ENCODE results near the gene MYH13.

MYH13 gene

DNA sequence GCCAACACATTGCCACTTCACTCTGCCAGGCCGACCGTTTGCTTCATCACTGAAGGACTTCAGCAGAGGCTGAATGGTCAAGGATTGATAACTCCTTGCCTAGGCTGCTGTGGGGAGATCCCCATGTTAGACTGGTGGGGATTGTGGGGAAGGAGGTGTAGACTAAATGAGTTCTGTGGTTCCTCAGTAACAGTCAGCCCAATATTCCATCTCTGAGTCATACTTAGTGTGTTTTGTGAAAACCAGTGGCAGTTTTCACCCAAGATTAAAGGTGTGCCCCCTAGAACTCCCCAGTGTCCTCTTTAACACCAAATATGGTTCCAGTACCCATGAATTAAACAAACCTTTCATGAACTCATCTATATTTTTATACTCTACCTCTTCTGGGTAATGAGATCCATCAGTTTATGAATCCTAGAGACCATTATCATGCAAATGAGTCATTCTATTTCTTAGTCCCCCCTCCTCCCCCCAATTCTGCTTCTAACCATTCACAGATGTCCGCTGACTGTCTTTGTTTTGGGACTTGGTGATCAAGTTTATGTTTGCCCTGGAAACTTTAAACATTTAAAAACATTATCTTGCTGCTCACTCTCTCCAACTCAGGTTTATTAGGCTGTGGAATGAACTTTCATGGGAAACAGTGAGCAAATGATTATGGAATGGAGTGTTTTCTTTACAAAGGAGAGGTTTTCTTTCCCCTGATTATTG lies 107.6 kb downstream of the MYH13 start:
- H3K27ac ChIP-seq = no peak overlapping the region
- no peaks in the 10 kb centered on the region for H3K36me3 ChIP-seq
- H3K27me3 ChIP-seq (ENCODE audit: insufficient read depth, low read depth, severe bottlenecking) = no peaks in the 10 kb centered on the region
- no peak overlapping the region for H3K4me3 ChIP-seq (ENCODE audit: low read depth, low read length)
- TF ChIP-seq CTCF (IDR thresholded peaks at IDR 0.05; ENCODE audit: low read depth, low read length) = no peak
- no peaks in the 10 kb centered on the region for H3K9me3 ChIP-seq (ENCODE audit: severe bottlenecking)
- DNase-seq = no peak

DNA sequence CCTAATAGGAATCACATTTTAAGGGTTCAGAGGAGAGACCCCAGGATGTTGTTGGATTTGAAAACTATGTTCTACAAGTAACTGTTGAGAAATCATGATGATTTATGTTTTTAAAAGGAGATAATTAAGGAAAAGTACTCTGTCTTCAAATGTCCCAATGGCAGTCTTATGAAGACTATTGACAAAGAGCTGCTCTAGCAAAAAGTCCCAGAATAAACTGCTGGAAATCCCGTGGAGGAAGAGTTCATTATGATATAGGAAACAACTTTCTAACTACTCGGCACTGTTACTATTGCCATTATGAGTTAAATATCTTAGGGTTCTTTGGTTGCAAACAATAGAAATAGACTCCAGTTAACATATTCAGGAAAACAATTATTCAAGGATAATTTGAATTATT lies 108.8 kb downstream of the MYH13 start:
- H3K4me3 ChIP-seq (ENCODE audit: low read depth, low read length) = no peak overlapping the region
- no peak for TF ChIP-seq CTCF (IDR thresholded peaks at IDR 0.05; ENCODE audit: low read depth, low read length)
- DNase-seq = no peak
- H3K27me3 ChIP-seq (ENCODE audit: insufficient read depth, low read depth, severe bottlenecking) = no peaks in the 10 kb centered on the region
- no peak overlapping the region for H3K27ac ChIP-seq
- no peaks in the 10 kb centered on the region for H3K9me3 ChIP-seq (ENCODE audit: severe bottlenecking)
- H3K36me3 ChIP-seq = no peaks in the 10 kb centered on the region

DNA sequence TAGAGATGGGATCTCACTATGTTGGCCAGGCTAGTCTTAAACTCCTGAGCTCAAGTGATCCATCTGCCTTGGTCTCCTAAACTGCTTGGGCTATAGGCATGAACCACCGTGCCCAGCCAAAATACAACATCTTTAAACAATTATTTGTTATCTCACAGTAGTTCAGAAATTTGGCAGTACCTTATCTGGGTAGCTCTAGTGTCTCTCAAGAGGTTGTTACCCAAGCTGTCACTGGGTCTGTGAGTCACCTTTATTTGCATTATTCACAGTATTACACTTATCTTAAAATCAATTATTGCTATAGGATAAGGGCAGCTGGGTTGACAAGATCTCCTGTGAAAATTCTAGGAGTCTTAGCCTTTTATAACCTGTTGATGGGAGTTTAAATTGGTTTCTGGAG lies 110.4 kb downstream of the MYH13 start:
- no peaks in the 10 kb centered on the region for H3K9me3 ChIP-seq (ENCODE audit: severe bottlenecking)
- no peak overlapping the region for H3K27ac ChIP-seq
- no peaks in the 10 kb centered on the region for H3K36me3 ChIP-seq
- no peak for TF ChIP-seq CTCF (IDR thresholded peaks at IDR 0.05; ENCODE audit: low read depth, low read length)
- DNase-seq = no peak
- no peaks in the 10 kb centered on the region for H3K27me3 ChIP-seq (ENCODE audit: insufficient read depth, low read depth, severe bottlenecking)
- no peak overlapping the region for H3K4me3 ChIP-seq (ENCODE audit: low read depth, low read length)

DNA sequence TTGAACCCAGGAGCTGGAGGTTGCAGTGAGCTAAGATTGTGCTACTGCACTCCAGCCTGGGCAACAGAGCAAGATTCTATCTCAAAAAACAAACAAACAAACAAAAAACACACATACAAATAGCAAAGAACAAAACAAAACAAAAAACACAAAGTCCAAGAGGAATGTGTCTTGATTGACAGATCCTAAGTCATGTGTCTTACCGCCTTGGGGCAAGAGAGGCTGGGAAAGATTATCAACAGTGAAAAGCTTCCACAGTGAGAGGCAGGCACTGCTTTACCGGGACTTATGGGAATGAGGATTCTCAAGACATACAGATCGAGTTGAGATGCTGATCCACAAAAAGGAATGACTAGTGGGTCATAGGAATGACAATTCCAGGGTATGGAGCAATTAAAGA lies 111.7 kb downstream of the MYH13 start:
- Histone ChIP-seq H3K36me3 (no peaks in the 10 kb centered on the region), H3K4me3 (ENCODE audit: low read depth, low read length) (no peak overlapping the region), H3K27ac (no peak overlapping the region), H3K9me3 (ENCODE audit: severe bottlenecking) (peaks cover 2% of the 10 kb centered on the region), H3K27me3 (ENCODE audit: insufficient read depth, low read depth, severe bottlenecking) (no peaks in the 10 kb centered on the region)
- TF ChIP-seq CTCF (IDR thresholded peaks at IDR 0.05; ENCODE audit: low read depth, low read length) = no peak
- DNase-seq = no peak

GRCh38 chr17:10251212-10251948 lies 121.4 kb downstream of the MYH13 start:
- no peak for DNase-seq
- Histone ChIP-seq H3K4me3 (ENCODE audit: low read depth, low read length) (no peak overlapping the region), H3K9me3 (ENCODE audit: severe bottlenecking) (no peaks in the 10 kb centered on the region), H3K27ac (no peak overlapping the region), H3K27me3 (ENCODE audit: insufficient read depth, low read depth, severe bottlenecking) (no peaks in the 10 kb centered on the region), H3K36me3 (no peaks in the 10 kb centered on the region)
- no peak for TF ChIP-seq CTCF (IDR thresholded peaks at IDR 0.05; ENCODE audit: low read depth, low read length)
